ENCODE results near the gene TMEM243.

- no peak for TF ChIP-seq CTCF (IDR thresholded peaks at IDR 0.05; ENCODE audit: low read length)
- TF ChIP-seq EZH2 (optimal IDR thresholded peaks at IDR 0.05; ENCODE audit: low read depth, low read length), result no peak
These were observed 66.5 kb downstream of the TMEM243 start for GRCh38 chr7:87152897-87153641.
